ENCODE data around the gene ARFGEF3. TPM values are rescaled to one million over a fixed set of nuclear protein-coding genes. Genes with fewer than 3 reads are reported as not detected.

ARFGEF3 gene
- total and polyA plus RNA-seq, 2 donors: 0.19 to 0.21 TPM

DNA sequence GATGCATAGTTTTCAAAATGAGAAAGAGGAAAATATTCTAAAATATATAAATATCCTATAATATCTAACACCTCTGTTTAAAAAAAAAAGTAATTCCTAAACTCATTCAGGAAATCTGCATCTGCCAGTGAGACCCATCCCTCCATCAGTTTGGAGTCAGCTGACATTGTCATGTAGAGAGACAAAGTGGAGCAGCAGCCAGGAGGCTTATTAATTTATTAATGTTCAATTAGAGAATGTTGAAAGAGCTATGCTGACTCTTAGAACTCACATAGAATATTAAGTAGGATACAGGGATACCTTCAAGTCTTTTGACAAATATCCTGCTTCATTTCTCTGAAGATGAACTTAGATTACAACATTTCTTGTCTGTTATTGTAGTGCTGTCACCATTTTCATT, 41.8 kb upstream of the ARFGEF3 start:
- Histone ChIP-seq H3K27me3 (ENCODE audit: control insufficient read depth in 2 of 2, insufficient read depth in 1 of 2, low read length in 1 of 2) (peaks cover 0 to 5% of the 10 kb centered on the region in 2 donors), H3K4me1 (ENCODE audit: control insufficient read depth in 2 of 2, insufficient read depth in 2 of 2, low read length in 2 of 2) (peaks cover 0 to 4% of the 10 kb centered on the region in 2 donors), H3K36me3 (ENCODE audit: control insufficient read depth in 2 of 2, insufficient read depth in 2 of 2, low read length in 1 of 2) (no peaks in the 10 kb centered on the region), H3K4me3 (ENCODE audit: low read length in 2 of 2) (no peak overlapping the region), H3K9me3 (ENCODE audit: control insufficient read depth in 2 of 2, insufficient read depth in 1 of 2, low read length in 1 of 2) (no peaks in the 10 kb centered on the region), H3K27ac (ENCODE audit: low read depth in 1 of 2, low read length in 1 of 2) (no peak overlapping the region)
- no peak for DNase-seq (ENCODE audit: low read depth in 6 of 9, low spot score in 9 of 9)

DNA sequence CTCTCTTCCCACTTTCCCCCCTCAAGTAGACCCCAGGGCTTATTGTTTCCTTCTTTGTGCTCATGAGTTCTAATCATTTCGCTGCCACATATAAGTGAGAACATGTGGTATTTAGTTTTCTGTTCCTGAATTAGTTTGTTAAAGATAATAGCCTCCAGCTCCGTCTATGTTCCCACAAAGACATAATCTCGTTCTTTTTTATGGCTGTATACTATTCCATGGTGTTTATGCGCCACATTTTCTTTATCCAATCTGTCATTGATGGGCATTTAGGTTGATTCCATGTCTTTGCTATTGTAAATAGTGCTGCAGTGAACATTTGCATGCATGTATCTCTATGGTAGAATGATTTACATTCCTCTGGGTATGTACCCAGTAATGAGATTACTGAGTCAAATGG, 37.6 kb upstream of the ARFGEF3 start:
- DNase-seq (ENCODE audit: low read depth in 6 of 9, low spot score in 9 of 9): no peak
- no peaks in the 10 kb centered on the region for H3K36me3 ChIP-seq (ENCODE audit: control insufficient read depth in 2 of 2, insufficient read depth in 2 of 2, low read length in 1 of 2)
- WGBS: 96% methylated on average over 4 of the region's 4 CpGs

DNA sequence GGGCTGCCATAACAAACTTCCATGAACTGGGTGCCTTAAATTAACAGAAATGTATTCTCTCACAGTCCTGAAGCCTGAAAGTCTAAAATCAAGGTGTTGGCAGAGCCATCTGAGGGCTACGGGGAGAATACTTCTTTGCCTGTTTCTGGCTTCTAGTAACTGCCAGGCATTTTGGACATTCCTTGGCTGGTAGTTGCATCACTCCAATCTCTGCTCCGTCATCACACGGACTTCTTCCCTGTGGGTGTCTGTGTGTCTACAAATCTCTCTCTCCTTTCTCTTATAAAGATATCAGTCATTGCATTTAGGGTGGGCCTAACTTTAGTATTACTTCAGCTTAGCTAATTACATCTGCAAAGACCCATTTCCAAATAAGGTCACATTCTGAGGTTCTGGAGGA, 33.6 kb upstream of the ARFGEF3 start:
- 97% methylated on average over 3 of the region's 3 CpGs for WGBS
- Histone ChIP-seq H3K4me3 (ENCODE audit: low read length in 2 of 2) (no peak overlapping the region), H3K4me1 (ENCODE audit: control insufficient read depth in 2 of 2, insufficient read depth in 2 of 2, low read length in 2 of 2) (no peaks in the 10 kb centered on the region), H3K36me3 (ENCODE audit: control insufficient read depth in 2 of 2, insufficient read depth in 2 of 2, low read length in 1 of 2) (no peaks in the 10 kb centered on the region), H3K27ac (ENCODE audit: low read depth in 1 of 2, low read length in 1 of 2) (no peak overlapping the region), H3K27me3 (ENCODE audit: control insufficient read depth in 2 of 2, insufficient read depth in 1 of 2, low read length in 1 of 2) (no peaks in the 10 kb centered on the region), H3K9me3 (ENCODE audit: control insufficient read depth in 2 of 2, insufficient read depth in 1 of 2, low read length in 1 of 2) (no peaks in the 10 kb centered on the region)
- DNase-seq (ENCODE audit: low read depth in 6 of 9, low spot score in 9 of 9): no peak

More for the DNA sequence above, 37.6 kb upstream of the ARFGEF3 start:
- no peaks in the 10 kb centered on the region for H3K9me3 ChIP-seq (ENCODE audit: control insufficient read depth in 2 of 2, insufficient read depth in 1 of 2, low read length in 1 of 2)
- H3K27me3 ChIP-seq (ENCODE audit: control insufficient read depth in 2 of 2, insufficient read depth in 1 of 2, low read length in 1 of 2): no peaks in the 10 kb centered on the region
- H3K4me1 ChIP-seq (ENCODE audit: control insufficient read depth in 2 of 2, insufficient read depth in 2 of 2, low read length in 2 of 2): no peaks in the 10 kb centered on the region
- H3K27ac ChIP-seq (ENCODE audit: low read depth in 1 of 2, low read length in 1 of 2): no peak overlapping the region
- no peak overlapping the region for H3K4me3 ChIP-seq (ENCODE audit: low read length in 2 of 2)

DNA sequence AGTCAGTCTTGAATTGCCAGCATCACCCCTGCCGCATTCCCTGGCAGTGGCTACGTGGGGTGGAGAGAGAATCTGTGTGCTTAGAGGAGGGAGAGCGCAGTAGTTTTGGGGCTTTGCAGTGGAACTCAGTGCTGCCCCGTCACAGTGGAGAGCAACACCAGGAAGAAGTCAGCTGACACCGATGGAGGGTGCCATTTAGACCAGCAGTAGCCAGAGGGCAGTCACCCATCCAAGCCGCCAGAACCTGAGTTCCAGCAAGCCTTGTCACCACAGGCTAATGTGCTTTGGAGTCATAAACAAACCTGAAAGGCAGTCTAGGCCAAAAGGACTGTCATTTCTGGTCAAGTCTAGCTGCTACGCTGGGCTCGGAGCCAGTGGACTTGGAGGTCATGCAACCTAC, 32.5 kb upstream of the ARFGEF3 start:
- Histone ChIP-seq H3K9me3 (ENCODE audit: control insufficient read depth in 2 of 2, insufficient read depth in 1 of 2, low read length in 1 of 2) (no peaks in the 10 kb centered on the region), H3K27me3 (ENCODE audit: control insufficient read depth in 2 of 2, insufficient read depth in 1 of 2, low read length in 1 of 2) (no peaks in the 10 kb centered on the region), H3K36me3 (ENCODE audit: control insufficient read depth in 2 of 2, insufficient read depth in 2 of 2, low read length in 1 of 2) (no peaks in the 10 kb centered on the region), H3K27ac (ENCODE audit: low read depth in 1 of 2, low read length in 1 of 2) (no peak overlapping the region), H3K4me3 (ENCODE audit: low read length in 2 of 2) (no peak overlapping the region), H3K4me1 (ENCODE audit: control insufficient read depth in 2 of 2, insufficient read depth in 2 of 2, low read length in 2 of 2) (no peaks in the 10 kb centered on the region)
- no peak for DNase-seq (ENCODE audit: low read depth in 6 of 9, low spot score in 9 of 9)
- 96% methylated on average over 8 of the region's 8 CpGs for WGBS

DNA sequence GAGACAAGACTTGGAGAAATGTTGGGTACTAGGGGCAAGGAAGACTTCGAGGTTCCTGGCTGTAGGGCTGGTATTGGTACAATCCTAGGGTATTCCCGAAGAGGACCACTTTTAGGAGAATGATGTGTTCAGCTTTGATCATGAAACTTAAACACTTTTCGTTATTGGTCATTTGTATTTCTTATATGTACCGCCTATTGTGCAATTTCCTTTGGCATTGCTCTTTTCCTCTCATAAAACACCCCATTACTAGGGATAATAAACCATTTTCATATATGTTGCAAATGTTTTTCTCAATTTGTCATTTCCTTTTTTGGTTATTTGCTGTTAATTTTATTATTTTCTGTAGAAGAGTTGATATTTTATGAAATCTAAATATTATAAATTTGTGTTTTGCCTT, 18.9 kb upstream of the ARFGEF3 start:
- no peaks in the 10 kb centered on the region for H3K4me1 ChIP-seq (ENCODE audit: control insufficient read depth in 2 of 2, insufficient read depth in 2 of 2, low read length in 2 of 2)
- H3K27me3 ChIP-seq (ENCODE audit: control insufficient read depth in 2 of 2, insufficient read depth in 1 of 2, low read length in 1 of 2): peaks cover 0 to 2% of the 10 kb centered on the region in 2 donors
- H3K36me3 ChIP-seq (ENCODE audit: control insufficient read depth in 2 of 2, insufficient read depth in 2 of 2, low read length in 1 of 2): no peaks in the 10 kb centered on the region
- WGBS: 95% methylated on average over 4 of the region's 4 CpGs
- H3K9me3 ChIP-seq (ENCODE audit: control insufficient read depth in 2 of 2, insufficient read depth in 1 of 2, low read length in 1 of 2): no peaks in the 10 kb centered on the region
- no peak overlapping the region for H3K4me3 ChIP-seq (ENCODE audit: low read length in 2 of 2)
- DNase-seq (ENCODE audit: low read depth in 6 of 9, low spot score in 9 of 9): no peak
- no peak overlapping the region for H3K27ac ChIP-seq (ENCODE audit: low read depth in 1 of 2, low read length in 1 of 2)

DNA sequence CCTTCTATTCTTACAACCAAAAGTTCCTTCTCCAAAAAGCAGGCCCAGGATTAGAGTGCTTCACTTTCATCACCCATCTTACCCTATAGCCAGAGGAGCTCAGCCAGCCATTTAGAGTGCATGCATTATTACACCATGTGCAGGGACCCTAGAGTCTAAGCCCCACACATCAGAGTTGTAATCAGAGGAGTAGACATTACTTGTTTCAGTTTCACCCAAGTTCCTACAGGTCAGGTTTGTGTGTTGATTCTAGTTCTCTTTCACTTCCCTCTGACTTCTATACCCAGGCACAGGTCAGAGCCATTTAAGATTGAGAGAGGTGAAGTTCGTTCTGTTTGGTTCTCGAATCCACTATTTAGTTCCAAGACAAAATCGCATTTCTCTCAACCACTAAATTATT, 16.3 kb upstream of the ARFGEF3 start:
- DNase-seq (ENCODE audit: low read depth in 6 of 9, low spot score in 9 of 9): no peak
- no peak overlapping the region for H3K4me3 ChIP-seq (ENCODE audit: low read length in 2 of 2)
- H3K9me3 ChIP-seq (ENCODE audit: control insufficient read depth in 2 of 2, insufficient read depth in 1 of 2, low read length in 1 of 2): no peaks in the 10 kb centered on the region
- WGBS: 93% methylated on average over 3 of the region's 3 CpGs
- H3K27me3 ChIP-seq (ENCODE audit: control insufficient read depth in 2 of 2, insufficient read depth in 1 of 2, low read length in 1 of 2): peaks cover 0 to 2% of the 10 kb centered on the region in 2 donors
- H3K36me3 ChIP-seq (ENCODE audit: control insufficient read depth in 2 of 2, insufficient read depth in 2 of 2, low read length in 1 of 2): no peaks in the 10 kb centered on the region
- no peaks in the 10 kb centered on the region for H3K4me1 ChIP-seq (ENCODE audit: control insufficient read depth in 2 of 2, insufficient read depth in 2 of 2, low read length in 2 of 2)
- no peak overlapping the region for H3K27ac ChIP-seq (ENCODE audit: low read depth in 1 of 2, low read length in 1 of 2)

DNA sequence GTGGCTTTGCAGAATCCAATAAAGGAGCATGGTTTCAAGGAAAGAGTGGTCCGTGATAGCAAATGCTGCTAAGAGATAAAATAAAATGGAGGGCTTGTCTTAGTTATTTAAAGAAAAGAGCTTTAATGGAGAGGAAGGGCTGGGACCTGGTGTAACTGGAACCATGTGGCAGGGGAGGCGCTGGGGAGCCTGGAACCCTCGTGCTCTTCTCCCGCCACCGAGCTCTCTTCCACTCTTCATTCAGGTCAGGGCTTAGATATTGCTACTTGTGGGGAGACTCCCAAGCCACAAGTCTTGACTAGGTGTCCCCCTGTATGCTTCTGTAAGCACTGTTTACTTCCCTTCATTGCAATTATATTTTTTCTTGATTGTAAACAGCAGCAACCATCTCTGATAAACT, 15.2 kb upstream of the ARFGEF3 start:
- Histone ChIP-seq H3K27ac (ENCODE audit: low read depth in 1 of 2, low read length in 1 of 2) (no peak overlapping the region), H3K4me3 (ENCODE audit: low read length in 2 of 2) (no peak overlapping the region), H3K9me3 (ENCODE audit: control insufficient read depth in 2 of 2, insufficient read depth in 1 of 2, low read length in 1 of 2) (no peaks in the 10 kb centered on the region), H3K4me1 (ENCODE audit: control insufficient read depth in 2 of 2, insufficient read depth in 2 of 2, low read length in 2 of 2) (no peaks in the 10 kb centered on the region), H3K27me3 (ENCODE audit: control insufficient read depth in 2 of 2, insufficient read depth in 1 of 2, low read length in 1 of 2) (peaks cover 0 to 2% of the 10 kb centered on the region in 2 donors), H3K36me3 (ENCODE audit: control insufficient read depth in 2 of 2, insufficient read depth in 2 of 2, low read length in 1 of 2) (no peaks in the 10 kb centered on the region)
- no peak for DNase-seq (ENCODE audit: low read depth in 6 of 9, low spot score in 9 of 9)
- 97% methylated on average over 5 of the region's 5 CpGs for WGBS

DNA sequence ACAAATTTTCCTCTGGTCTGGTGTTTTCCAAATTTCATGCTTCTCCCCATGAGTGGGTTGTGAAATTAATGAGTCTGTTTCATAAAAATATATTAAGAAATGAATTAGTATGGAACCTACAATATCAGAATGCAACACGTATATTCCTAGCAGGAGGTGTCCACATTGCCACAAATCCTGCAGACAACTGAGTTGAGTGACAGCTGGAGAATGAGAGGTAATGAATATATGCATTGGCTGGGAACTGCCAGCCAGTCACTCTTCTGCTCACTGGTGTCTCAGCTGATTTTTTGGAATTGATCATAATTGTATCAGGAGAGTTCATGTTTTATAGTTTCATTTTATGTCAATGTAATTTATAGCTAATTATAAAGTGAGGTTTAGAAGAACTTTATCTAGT, 6.3 kb upstream of the ARFGEF3 start:
- Histone ChIP-seq H3K9me3 (ENCODE audit: control insufficient read depth in 2 of 2, insufficient read depth in 1 of 2, low read length in 1 of 2) (no peaks in the 10 kb centered on the region), H3K27me3 (ENCODE audit: control insufficient read depth in 2 of 2, insufficient read depth in 1 of 2, low read length in 1 of 2) (peaks cover 6 to 30% of the 10 kb centered on the region in 2 donors), H3K36me3 (ENCODE audit: control insufficient read depth in 2 of 2, insufficient read depth in 2 of 2, low read length in 1 of 2) (no peaks in the 10 kb centered on the region), H3K27ac (ENCODE audit: low read depth in 1 of 2, low read length in 1 of 2) (no peak overlapping the region), H3K4me1 (ENCODE audit: control insufficient read depth in 2 of 2, insufficient read depth in 2 of 2, low read length in 2 of 2) (no peaks in the 10 kb centered on the region), H3K4me3 (ENCODE audit: low read length in 2 of 2) (no peak overlapping the region)
- WGBS: 90% methylated on average over 1 of the region's 1 CpG
- no peak for DNase-seq (ENCODE audit: low read depth in 6 of 9, low spot score in 9 of 9)

DNA sequence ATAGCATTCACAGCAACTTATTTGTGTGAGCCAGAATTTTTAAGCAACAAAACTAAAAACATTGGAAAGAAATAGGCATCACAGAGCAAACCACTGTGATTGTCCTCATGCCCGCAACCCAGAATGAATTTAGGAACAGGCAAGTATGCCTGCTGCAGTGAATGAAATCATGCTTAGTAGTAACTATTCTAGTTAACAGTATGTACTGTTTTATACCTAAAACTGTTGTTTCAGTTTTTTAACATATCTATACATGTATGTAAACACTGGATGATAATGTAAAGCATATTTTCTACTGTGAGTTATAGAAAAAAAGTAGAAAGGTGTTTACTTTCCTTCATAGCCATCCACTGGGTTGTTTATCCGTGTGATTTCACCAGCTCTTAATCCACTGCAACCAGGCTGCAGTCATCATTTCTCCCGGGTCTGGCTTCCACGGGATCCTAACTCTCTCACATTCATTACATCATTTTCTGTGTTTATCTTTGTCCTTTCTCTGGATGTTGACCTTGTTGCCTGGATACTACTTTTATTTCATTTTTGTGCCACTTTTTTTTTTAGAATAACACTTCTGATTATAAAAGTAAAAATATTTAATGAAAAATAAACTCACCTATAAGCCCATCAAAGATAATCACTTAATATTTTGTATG, 3.6 kb upstream of the ARFGEF3 start:
- H3K9me3 ChIP-seq (ENCODE audit: control insufficient read depth in 2 of 2, insufficient read depth in 1 of 2, low read length in 1 of 2): no peaks in the 10 kb centered on the region
- peaks cover 25 to 55% of the 10 kb centered on the region in 2 donors for H3K27me3 ChIP-seq (ENCODE audit: control insufficient read depth in 2 of 2, insufficient read depth in 1 of 2, low read length in 1 of 2)
- no peaks in the 10 kb centered on the region for H3K36me3 ChIP-seq (ENCODE audit: control insufficient read depth in 2 of 2, insufficient read depth in 2 of 2, low read length in 1 of 2)
- DNase-seq (ENCODE audit: low read depth in 6 of 9, low spot score in 9 of 9): no peak
- no peak overlapping the region for H3K27ac ChIP-seq (ENCODE audit: low read depth in 1 of 2, low read length in 1 of 2)
- WGBS: 91% methylated on average over 4 of the region's 4 CpGs
- H3K4me3 ChIP-seq (ENCODE audit: low read length in 2 of 2): no peak overlapping the region
- H3K4me1 ChIP-seq (ENCODE audit: control insufficient read depth in 2 of 2, insufficient read depth in 2 of 2, low read length in 2 of 2): peaks cover 0 to 7% of the 10 kb centered on the region in 2 donors
